Right atrium auricular region (tissue), 2 donors: Measurements from ENCODE around the gene KCTD11. TPM values are rescaled to one million over a fixed set of nuclear protein-coding genes. Genes with fewer than 3 reads are reported as not detected.
"Not testable (repeated sequence)": the region's sequence is repeated elsewhere in the genome, so short reads cannot be mapped to it uniquely, and the experiment has no call there.

Experiments used
- DNase-seq: peaks from one replicate; pipeline ENCODE4 v3.0.0-alpha.2; 2019; ENCODE audit warnings: low spot score
- H3K27ac ChIP-seq, 2 donors: fragments of 200-600 bp; sonication (generic); 1 replicate in 1 of 2; 2 replicates in 1 of 2; pipeline ENCODE4 v1.5.1; 2016 to 2019
- H3K27me3 ChIP-seq, 2 donors: fragments of 200-600 bp; sonication (generic); one replicate each; pipeline versions ENCODE4 v1.5.1 to v1.6.0; 2017 to 2019
- H3K36me3 ChIP-seq: fragments of 200-600 bp; sonication (generic); one replicate; pipeline ENCODE4 v1.5.1; 2016
- H3K4me1 ChIP-seq, 2 donors: fragments of 200-600 bp; sonication (generic); one replicate each; pipeline versions ENCODE4 v1.5.1 to v1.6.0; 2017 to 2019
- H3K4me3 ChIP-seq, 2 donors: fragments of 200-600 bp; sonication (generic); 1 replicate in 1 of 2; 2 replicates in 1 of 2; pipeline ENCODE4 v1.5.1; 2017 to 2019; ENCODE audit warnings: mild to moderate bottlenecking in 1 of 2, moderate library complexity in 1 of 2
- H3K9me3 ChIP-seq, 2 donors: fragments of 200-600 bp; sonication (generic); one replicate each; pipeline ENCODE4 v1.5.1; 2019
- total RNA-seq, 2 donors: library from RNA; depleted of rRNA; stranded (reverse); fragments of >200 nt; gene quantifications; one replicate each; pipeline ENCODE4 v1.1.0, GENCODE V29; 2016
- TF ChIP-seq, protein P1 (sequence below), 2 donors: fragments of 200-600 bp; sonication (generic); IDR thresholded peaks; one replicate each; pipeline ENCODE4 v1.5.1; 2019; ENCODE audit warnings: antibody characterized with exemption in 2 of 2

KCTD11 gene
- total RNA-seq, 2 donors from 2014 or later: 4.2 to 6.9 TPM

DNA sequence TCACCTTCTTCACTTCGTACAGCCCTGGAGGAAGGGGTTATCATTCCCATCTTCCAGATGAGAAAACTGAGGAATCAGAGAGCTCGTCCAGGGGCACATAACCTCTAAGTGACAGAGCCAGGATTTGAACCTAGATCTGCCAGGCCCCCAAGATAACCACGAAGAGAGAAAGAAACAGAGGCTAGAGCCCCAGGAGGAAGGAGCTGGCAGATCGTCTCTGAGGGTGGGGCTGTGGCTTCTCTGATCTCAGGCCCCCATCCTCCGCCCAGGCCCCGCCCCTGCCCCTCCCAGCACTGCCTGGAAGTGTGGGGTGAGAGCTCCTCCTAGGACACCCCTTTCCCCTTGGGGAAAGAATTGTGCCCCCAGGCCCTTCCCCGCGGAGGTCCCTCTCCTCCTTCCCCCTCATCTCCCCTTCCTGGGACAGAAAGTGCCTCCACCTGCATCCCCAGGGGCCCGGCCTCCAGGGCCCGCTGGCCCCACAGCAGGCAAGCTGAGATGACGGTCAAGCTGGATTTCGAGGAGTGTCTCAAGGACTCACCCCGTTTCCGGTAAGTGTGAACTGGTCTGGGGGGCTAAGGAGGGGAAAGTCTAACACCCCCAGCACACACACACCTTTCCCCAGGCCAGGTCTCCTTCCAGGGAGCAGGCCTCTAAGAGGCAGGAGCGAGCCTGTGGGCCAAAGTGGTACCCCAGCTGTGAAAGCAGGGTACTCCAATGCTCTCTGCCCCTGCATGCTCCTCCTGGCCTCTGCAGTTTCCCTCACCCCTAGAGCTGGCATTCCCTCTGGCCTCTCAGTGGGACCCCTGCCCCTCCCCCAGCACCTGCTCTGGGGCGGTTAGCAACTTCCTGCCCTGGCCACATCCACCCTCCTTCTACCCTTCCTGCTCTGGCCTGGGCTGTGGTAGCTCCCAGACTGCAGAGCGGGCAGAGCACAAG lies 15.5 kb upstream of the KCTD11 start, which contains the start of gene ACAP1:
TSS of gene ACAP1 (plus strand) at position 290 of the 936 bp plus-strand sequence. CDS start at position 496, 206 bp downstream.
- H3K4me1 ChIP-seq: no peaks in the 10 kb centered on the region
- H3K27ac ChIP-seq: no peak within 1 kb of the TSS
- no peaks in the 10 kb centered on the region for H3K27me3 ChIP-seq
- no peaks in the 10 kb centered on the region for H3K9me3 ChIP-seq
- DNase-seq: no peak
- peak within 1 kb of the TSS in 1 of 2 donors; percentile 17 for H3K4me3 ChIP-seq
- TF ChIP-seq, protein P1, sequence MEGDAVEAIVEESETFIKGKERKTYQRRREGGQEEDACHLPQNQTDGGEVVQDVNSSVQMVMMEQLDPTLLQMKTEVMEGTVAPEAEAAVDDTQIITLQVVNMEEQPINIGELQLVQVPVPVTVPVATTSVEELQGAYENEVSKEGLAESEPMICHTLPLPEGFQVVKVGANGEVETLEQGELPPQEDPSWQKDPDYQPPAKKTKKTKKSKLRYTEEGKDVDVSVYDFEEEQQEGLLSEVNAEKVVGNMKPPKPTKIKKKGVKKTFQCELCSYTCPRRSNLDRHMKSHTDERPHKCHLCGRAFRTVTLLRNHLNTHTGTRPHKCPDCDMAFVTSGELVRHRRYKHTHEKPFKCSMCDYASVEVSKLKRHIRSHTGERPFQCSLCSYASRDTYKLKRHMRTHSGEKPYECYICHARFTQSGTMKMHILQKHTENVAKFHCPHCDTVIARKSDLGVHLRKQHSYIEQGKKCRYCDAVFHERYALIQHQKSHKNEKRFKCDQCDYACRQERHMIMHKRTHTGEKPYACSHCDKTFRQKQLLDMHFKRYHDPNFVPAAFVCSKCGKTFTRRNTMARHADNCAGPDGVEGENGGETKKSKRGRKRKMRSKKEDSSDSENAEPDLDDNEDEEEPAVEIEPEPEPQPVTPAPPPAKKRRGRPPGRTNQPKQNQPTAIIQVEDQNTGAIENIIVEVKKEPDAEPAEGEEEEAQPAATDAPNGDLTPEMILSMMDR (IDR thresholded peaks at IDR 0.05): no peak
- H3K36me3 ChIP-seq: no peaks in the 10 kb centered on the region

DNA sequence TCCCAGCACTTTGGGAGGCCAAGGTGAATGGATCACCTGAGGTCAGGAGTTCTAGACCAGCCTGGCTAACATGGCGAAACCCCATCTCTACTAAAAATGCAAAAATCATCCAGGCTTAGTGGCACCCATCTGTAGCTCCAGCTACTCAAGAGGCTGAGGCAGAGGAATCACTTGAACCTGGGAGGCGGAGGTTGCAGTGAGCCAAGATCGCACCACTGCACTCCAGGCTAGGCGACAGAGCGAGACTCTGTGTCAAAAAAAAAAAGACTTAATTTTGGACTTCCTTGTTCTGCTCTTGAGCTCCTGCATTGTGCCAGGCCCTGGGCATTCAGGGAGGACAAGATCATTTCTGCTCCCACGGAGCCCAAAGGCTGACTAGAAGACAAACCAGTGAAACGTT lies 14.4 kb upstream of the KCTD11 start:
- H3K4me1 ChIP-seq, H3K9me3 ChIP-seq, H3K27me3 ChIP-seq, DNase-seq, H3K4me3 ChIP-seq, H3K27ac ChIP-seq, H3K36me3 ChIP-seq: not testable (repeated sequence)

DNA sequence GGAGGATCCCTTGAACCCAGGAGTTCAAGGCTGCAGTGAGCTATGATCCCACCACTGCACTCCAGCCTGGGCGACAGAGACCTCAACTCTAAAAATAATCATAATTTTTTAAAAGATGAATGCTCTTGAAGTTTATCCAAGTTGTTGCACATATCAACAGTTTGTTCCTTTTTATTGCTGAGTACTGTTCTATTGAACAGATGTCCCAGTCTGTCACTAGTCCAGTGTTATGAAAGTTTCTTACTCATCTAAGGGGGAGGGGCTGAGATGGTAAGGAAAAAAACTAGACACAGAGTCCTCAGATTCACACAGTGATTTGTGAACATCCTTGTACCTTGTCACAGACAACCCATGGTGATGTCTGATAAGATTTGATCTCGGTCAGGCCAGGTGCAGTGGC lies 11.8 kb upstream of the KCTD11 start:
- TF ChIP-seq, protein P1 (IDR thresholded peaks at IDR 0.05): no peak
- no peaks in the 10 kb centered on the region for H3K36me3 ChIP-seq
- no peak overlapping the region for H3K4me3 ChIP-seq

DNA sequence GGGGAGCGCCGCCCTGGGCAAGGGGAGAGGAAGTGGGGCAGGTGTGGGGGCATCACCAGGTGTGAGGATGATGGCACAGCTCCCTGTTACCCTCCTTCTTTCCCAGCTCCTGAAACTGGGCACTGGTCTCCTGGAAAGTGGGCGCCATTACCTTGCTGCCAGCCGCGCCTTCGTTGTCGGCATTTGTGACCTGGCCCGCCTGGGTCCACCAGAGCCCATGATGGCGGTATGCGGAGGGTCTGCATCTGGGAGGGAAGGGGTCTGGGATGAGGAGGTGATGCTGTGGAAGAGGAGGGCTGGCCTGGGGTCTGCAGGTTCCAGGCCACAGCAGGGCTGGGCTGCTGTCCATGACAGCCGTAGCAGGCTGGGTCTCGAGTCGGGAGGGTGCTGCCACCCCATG lies 10.1 kb upstream of the KCTD11 start:
- no peaks in the 10 kb centered on the region for H3K4me1 ChIP-seq
- H3K4me3 ChIP-seq: no peak overlapping the region
- H3K27ac ChIP-seq: no peak overlapping the region
- no peaks in the 10 kb centered on the region for H3K9me3 ChIP-seq
- no peaks in the 10 kb centered on the region for H3K36me3 ChIP-seq
- no peak for DNase-seq
- no peaks in the 10 kb centered on the region for H3K27me3 ChIP-seq
- TF ChIP-seq, protein P1 (IDR thresholded peaks at IDR 0.05): no peak

More for the DNA sequence above, 11.8 kb upstream of the KCTD11 start:
- no peak for DNase-seq
- no peaks in the 10 kb centered on the region for H3K9me3 ChIP-seq
- no peak overlapping the region for H3K27ac ChIP-seq
- no peaks in the 10 kb centered on the region for H3K4me1 ChIP-seq
- no peaks in the 10 kb centered on the region for H3K27me3 ChIP-seq

DNA sequence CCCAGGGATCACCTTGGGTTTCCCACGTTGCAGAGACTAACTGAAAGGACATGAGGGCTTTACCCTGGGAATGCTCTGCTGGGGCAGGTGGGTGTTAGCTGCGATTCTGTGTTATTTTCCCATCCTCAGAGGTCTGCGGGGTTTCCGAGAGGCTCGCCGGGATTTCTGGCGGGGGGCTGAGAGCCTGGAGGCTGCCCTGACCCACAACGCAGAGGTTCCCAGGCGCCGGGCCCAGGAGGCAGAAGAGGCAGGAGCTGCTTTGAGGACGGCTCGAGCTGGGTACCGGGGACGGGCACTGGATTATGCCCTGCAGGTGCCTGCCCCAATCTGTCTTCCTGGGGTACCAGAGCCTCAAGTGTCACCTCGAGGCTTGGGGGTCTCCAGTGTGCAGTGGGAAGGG lies 8.7 kb upstream of the KCTD11 start:
- H3K36me3 ChIP-seq: no peaks in the 10 kb centered on the region
- H3K4me3 ChIP-seq: no peak overlapping the region
- H3K9me3 ChIP-seq: no peaks in the 10 kb centered on the region
- TF ChIP-seq, protein P1 (IDR thresholded peaks at IDR 0.05): no peak
- no peak for DNase-seq
- peaks cover 0 to 3% of the 10 kb centered on the region in 2 donors for H3K4me1 ChIP-seq
- no peaks in the 10 kb centered on the region for H3K27me3 ChIP-seq
- no peak overlapping the region for H3K27ac ChIP-seq

DNA sequence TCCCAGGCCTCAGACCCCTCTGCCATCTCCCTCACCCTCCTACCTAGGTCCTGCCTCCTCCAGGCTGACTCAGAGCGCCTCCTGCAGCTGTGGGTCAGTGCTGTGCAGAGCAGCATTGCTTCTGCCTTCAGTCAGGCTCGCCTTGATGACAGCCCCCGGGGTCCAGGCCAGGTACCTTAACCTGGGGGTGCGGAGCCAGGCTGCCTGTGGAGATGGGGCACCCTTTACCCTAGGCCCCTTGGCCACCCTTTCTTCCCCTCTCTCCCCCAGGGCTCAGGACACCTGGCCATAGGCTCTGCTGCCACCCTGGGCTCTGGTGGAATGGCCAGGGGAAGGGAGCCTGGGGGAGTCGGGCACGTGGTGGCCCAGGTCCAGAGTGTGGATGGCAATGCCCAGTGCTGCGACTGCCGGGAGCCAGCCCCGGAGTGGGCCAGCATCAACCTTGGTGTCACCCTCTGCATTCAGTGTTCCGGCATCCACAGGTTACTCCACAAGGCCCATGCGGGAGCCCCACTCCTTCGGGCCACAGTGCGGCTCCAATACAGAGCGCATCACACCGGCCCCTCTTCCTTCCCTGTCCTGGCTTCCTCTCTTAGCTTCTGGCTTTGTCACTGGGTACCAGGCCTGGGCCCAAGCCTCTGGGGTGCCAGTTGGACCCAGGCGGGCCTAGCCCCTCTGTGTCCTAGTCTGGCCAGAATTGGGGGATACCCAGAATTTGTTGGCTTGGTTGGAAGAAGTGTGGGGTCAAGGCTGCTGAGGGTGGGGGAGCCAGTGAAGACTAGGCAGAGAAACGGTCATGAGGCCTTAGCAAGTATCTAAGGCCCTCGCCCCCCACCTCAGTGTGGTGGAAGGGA lies 5.0 kb upstream of the KCTD11 start:
- TF ChIP-seq, protein P1 (IDR thresholded peaks at IDR 0.05): no peak
- H3K36me3 ChIP-seq: no peaks in the 10 kb centered on the region
- no peaks in the 10 kb centered on the region for H3K9me3 ChIP-seq
- H3K4me3 ChIP-seq: no peak overlapping the region
- no peak for DNase-seq
- no peaks in the 10 kb centered on the region for H3K27me3 ChIP-seq
- no peak overlapping the region for H3K27ac ChIP-seq
- H3K4me1 ChIP-seq: peaks cover 0 to 32% of the 10 kb centered on the region in 2 donors
